ENCODE data around the gene SP5.
A peak's percentile ranks its signal among the peaks of the same experiment; 100 is the strongest.
"Not testable (repeated sequence)": the region's sequence is repeated elsewhere in the genome, so short reads cannot be mapped to it uniquely, and the experiment has no call there.

SP5 gene

GRCh38 chr2:170715062-170715931 is at the start of gene SP5:
Gene SP5 (plus strand): TSS chr2:170715337. CDS start chr2:170715513, 176 bp downstream.
- peak; percentile 70 for DNase-seq

DNA sequence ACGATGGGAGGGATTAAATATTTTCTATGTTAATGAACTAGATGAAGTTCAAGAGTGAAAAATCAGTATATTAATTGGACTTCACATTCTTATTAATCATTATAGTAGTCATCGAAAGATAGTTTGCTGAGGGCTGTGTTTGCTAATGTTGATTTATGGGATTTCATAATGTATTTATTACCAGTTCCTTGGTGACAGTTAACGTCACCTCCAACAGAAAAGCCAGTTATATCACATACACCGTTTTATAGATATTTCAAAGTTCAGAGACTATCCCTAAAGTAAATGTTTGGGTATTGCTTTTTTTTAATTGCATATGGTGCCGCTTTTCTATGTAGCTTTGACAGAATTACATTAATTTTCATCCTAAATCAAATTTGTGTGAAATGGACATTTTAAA is 49.4 kb upstream of the SP5 start:
- no peak for DNase-seq

GRCh38 chr2:170669909-170670308 is 45.2 kb upstream of the SP5 start:
- no peak for DNase-seq

DNA sequence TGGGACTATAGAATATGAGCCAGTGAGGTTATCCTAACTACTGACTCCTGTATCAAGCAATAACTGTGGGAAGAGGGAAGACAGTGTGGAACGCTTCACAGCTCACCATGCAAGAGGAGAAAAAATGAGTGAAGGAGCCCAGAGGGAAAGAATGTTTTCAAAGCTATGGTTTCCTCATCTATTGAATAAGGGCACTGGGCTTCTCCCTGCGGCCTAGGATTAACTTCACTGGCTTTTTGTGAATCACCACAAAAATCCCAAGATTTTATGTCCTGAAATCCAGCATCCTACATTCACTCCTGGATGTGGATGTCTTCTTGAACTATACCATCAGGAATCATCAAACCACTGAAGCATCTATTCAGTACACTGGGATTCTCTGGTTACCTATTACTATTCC is 44.5 kb upstream of the SP5 start:
- no peak for DNase-seq

- DNase-seq = no peak
Observed at GRCh38 chr2:170671079-170671478, 44.1 kb upstream of the SP5 start.

DNA sequence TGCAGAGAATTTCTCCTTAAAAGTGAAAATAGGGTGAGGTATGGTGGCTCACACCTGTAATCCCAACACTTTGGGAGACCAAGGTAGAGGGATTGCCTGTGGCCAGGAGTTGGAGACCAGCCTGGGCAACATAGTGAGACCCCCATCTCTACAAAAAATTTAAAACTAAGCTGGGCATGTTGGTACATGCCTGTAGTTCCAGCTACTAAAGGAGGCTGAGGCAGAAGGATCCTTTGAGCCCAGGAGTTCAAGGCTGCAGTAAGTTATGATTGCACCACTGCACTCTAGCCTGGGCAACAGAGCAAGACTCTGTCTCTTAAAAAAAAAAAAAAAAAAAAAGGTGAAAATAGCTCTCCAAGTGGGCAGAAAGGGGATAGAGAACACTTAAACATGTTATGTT is 40.9 kb upstream of the SP5 start:
- DNase-seq = not testable (repeated sequence)

GRCh38 chr2:170675701-170676100 is 39.4 kb upstream of the SP5 start:
- DNase-seq = no peak

DNA sequence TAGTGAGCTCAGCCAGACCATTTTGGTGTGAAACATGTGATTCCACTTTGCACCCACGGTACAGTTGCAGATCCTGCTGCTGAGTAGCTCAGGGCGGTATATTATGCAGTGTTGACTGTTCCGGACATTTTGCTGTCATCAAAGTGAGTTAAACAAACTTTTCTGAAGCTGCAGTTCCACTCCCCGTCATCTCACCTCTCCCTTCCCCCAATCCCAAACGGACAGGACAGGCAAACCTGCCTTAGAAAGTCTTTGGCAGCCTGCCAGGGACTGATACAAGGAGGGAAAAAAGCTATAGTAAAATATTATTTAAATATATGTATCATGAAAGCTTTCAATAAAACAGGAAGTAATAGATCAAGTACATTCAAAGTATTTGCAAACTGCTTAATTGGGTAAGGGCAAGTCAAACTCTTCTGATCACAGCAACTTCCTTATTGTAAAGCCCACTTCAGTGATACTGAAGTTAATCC is 35.5 kb upstream of the SP5 start:
- DNase-seq = no peak

DNA sequence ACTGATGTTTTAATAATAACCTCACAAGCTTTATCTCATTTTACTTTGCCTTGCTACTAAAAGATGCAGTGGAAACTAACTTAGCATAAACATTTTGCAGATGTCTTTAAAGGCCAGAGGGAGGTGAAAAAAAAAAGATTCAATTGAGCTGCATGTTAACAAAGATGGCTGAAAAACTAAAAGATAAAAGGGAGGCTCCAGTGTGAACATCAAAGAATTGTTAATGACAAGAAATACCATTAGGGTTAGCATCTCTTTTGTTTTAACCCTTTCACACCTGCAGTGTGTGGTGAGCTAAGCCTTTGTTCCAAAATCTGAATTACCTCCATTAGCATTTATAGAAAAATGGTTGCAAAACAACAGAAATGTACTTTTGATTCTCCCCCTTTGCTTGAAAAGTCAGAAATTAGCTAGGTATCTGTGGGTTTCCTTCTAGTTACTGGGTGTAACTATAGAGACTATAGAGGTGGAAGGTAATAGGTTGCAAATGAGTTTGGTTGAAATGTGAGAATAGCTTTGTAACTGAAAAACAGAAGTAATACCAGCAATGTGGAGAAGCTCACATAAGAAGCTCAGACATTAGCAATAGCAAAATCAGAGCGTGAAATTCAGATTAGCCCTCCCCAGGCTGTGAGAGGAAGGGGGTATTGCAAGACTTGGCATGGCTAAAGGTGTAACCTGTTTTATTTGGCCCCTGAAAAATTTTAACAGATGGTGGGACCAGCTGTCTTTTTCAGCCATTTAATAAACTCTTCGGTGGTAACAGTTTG is 34.8 kb upstream of the SP5 start:
- no peak for DNase-seq

DNA sequence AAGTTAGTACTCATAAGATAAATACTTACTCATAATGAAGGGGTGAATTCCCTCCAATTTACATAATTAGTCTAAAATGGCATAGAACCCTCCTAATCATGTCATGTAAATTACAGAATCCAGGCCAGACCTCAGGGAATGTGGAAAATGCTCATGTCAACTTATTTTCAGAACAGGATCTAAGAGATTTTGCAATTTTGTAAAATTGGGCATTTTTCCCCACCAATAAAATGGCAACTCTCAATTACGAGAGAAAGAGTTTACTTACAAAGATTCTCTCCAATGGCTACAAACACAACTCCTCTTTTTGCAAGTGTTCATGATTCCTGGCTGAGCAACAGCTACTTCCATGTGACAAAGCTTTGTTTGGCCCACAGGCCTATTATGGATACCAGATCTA is 33.8 kb upstream of the SP5 start:
- DNase-seq = no peak

GRCh38 chr2:170685591-170685990 is 29.5 kb upstream of the SP5 start:
- DNase-seq = no peak

DNA sequence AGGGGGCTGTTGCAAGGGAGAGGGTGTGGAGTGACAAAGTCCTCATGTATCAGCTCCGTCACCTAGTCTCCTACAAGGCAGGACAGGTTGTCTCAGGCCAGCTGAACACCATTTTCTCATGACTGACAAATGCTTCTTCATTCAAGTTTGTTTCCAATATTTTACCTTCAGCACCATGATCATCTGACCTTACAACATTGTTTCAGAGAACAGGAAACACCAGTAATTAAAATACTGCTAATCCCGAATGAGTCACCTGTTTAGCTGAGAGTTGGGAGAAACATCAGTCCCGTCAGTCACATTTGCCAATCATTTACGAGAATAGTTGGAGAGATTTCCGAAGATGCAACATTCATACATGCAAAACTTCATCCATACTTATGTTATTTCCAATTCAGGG is 25.7 kb upstream of the SP5 start:
- DNase-seq = no peak

DNA sequence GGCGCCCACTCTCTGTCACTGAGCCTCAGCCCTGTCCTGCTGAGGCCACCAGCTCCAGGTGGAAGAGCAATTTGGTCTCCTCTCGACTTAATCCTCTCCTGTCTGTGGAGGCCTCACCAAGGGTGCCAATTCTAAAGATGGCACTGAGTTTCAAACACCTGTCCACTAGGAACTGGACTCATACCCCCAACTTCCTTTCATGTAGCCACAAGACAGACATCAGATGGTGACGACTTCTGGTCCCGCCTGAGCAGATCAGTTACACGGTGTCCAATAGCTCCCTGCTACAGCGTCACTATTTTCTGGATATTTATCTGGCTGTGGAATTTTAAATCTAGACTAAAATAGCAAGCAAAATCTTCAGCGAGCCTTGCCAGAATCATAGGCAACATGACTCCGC is 24.5 kb upstream of the SP5 start:
- no peak for DNase-seq

DNA sequence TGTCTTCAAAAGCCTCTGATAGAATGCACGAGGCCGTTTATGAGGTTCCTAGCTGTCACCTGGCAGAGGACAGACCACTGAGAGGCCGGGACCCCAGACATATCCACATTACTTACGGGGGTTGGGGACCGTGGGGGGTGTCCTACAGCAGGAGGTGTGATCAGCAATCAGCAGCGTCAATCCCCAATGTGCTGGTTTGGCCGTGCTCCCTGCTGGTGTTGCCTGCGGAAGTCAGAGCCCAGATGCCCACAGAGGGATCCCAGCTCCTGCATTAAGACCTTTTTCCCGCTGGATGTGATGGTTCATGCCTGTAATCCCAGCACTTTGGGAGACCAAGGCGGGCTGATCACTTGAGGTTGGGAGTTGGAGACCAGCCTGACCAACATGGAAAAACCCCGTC is 20.8 kb upstream of the SP5 start:
- no peak for DNase-seq

DNA sequence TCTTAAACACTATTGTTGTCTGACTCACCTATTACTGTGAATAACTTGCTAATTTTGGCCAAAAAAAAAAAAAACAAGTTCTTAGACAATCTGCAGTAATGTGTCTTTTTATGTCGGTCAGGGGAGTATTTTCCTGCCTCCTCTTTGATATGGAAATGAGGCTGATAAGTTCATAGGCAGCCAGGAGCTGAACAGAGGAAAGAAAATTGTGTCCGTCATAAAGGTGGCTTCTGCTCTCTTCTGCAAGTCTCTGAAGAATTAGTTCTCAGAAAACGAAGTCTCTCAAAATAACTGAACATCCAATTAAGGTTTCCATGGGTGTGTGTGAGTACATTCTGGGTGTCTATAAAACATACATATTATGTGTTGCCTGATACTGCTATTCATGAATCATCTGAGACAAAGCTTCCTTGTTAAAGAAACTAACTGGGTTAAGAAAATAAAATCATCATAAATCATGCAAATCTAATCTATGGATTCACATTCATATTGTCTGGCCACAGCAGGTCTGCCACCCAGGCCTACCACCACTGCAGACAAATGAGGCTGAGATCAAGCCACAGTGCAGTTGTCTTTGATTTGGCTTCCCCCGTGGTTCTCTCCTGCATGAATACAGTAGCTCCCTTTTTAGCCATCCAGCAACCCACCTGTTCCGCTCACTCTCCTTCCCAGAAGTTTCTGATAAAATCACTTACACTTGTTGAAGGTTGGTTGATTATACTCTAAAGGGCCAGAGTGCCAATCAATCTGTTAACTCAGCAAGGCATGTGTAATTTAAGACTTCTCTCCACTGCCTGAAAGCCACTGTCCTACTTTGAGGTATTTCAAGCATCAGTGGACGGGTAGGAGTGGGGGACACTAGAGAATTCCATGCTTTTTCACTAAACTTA is 19.4 kb upstream of the SP5 start:
- DNase-seq = no peak

DNA sequence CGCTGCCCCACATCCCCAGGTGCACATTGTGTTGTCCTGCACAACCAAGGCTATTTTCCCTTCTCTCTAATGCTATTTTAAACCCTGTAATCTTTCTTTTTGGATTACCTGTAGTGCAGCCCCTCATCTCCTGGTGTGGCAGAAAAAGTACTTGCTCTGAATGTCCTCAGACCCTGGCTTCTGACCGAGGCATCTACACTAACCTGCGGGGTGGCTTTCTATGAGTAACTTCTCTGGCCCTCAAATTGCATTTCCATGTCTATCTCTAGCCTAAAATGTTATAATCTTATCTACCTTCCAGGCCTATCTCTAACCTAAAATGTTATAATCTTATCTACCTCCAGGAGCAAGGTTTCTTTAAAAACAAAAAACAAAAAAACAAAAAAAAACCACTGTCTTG is 18.2 kb upstream of the SP5 start:
- DNase-seq = no peak

- DNase-seq = no peak
Observed at GRCh38 chr2:170701011-170701410, 14.1 kb upstream of the SP5 start.

- no peak for DNase-seq
Observed at GRCh38 chr2:170703776-170704476, 11.2 kb upstream of the SP5 start.

DNA sequence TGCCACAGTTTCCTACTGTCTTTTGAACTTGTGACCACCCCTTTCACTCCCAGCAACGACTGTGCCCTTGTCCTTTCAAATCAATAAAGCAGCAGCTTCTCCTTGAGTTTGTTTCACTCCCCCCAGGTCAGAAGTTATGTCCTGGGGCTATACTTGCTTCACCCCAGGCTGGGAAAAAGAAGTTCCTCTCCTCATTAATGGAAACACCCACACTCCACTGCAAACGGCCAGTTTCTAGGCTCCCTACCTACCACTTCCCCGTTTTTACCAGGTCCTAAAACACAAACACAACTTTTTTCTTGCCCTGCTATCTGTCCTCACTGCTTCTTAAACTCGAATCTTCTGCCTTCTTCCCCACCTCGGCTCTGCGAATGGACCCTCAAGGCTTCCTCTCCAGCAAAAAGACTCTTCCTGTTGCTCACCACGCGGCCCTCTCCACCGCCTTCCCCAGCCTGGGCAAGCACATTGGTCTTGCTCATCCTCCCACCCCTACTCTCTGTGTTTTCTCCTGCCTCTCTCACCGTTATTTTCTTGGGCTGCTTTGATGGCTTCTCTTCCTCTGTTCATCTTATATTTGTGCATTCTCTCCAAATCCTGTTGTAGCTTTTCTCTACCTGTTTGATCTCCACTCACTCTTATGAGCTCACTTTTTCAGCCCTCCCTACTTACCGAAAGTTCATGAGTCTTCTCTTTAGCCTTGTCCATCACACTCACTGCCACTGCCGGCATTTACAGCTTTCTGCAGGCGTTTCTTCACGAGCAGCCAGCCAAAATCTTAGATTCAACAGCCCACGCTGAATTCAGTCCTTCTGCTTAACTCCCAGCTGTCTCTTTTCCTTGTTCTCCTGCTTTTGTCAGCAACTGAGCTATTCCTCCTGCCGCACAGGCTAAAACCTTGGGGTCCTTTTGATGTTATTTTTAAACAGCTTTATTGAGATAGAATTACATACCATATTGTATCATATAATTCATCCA is 7.0 kb upstream of the SP5 start:
- no peak for DNase-seq

DNA sequence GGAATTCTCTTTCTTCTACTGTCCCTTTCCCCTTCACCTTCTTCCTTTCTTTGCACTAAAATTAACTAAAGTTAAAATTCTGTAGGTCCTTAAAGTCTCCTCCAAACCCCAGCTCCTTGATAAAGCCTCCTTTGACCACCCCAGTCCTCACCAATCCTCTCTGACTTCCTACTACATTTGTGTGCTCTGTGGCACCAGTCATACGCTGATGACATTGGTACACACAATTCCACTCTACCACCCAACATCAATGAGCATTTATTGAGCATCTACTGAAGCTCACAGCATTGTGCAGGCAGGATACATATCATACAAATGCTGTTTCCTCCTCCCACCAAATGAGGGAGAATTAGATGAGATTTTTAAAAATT is 4.5 kb upstream of the SP5 start:
- DNase-seq = no peak

DNA sequence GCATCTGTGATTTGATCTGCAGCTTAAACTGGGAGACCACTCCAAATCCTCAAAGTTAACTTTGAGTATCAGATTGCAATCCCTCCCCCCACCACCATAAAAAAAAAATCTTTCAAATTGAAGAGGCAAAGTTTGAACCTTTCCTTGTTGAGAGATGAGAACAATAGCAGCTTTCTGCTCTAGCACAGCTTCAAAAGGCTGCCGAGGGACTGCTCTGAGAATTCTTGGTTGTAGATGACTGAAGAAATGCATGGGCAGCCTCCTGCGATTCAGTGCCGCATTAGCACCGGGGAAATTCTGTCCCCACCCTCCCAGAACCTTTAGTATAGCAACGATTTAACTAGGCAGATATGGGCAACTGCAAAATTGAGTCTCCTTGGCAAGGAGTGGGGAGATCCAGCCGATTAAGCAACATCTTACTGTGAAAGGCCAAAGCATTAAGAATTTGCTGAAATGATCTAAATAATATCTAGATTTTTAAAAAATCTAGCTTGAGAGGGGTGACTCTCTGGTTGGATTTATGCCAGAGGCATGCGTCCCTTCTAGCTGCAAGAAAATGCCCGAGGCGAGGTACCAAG is 3.9 kb upstream of the SP5 start:
- no peak for DNase-seq

All from hematopoietic multipotent progenitor cell treated with erythropoietin and hydrocortisone succinate and interleukin-3 and kit ligand, for 8 days (in vitro differentiated cells).